PC-3 (cell line): Measurements from ENCODE around the gene KCNJ3. TPM values are rescaled to one million over a fixed set of nuclear protein-coding genes. Genes with fewer than 3 reads are reported as not detected.

Experiments used
- ATAC-seq: fragments of 200-7000 bp; cut with Tn5 transposase; 2 replicates; pipeline ENCODE4 v1.9.1; 2020; ENCODE audit warnings: mild to moderate bottlenecking, moderate library complexity
- BruUV-seq: library from RNA; stranded (reverse); fragments of 400-500 nt; replicated peaks from 2 replicates; lab custom pipeline; 2021; lab: Mats Ljungman, UMichigan
- CTCF ChIA-PET: fragments of 300-600 bp; sonication (Branson Sonifier 250); formaldehyde crosslinking; loops from one replicate; lab custom pipeline; 2022; ENCODE audit warnings: antibody characterized with exemption; lab: Charles Lee
- POLR2A ChIA-PET: fragments of 300-600 bp; sonication (Branson Sonifier 250); formaldehyde crosslinking; loops from one replicate; lab custom pipeline; 2022; ENCODE audit warnings: antibody characterized with exemption; ENCODE audit not compliant: unreplicated experiment; lab: Charles Lee
- DNase-seq: peaks from one replicate; pipeline ENCODE4 v3.0.0-alpha.2; 2015
- H2AFZ ChIP-seq: fragments of 300-600 bp; sonication (generic); 2 replicates; pipeline ENCODE4 v1.6.0; 2016; ENCODE audit warnings: antibody characterized with exemption, low read length
- H3F3A ChIP-seq: fragments of 300-600 bp; sonication (generic); one replicate; pipeline ENCODE4 v1.6.0; 2017; ENCODE audit warnings: antibody characterized with exemption, low read length, control low read depth, mild to moderate bottlenecking; ENCODE audit not compliant: unreplicated experiment
- H3K27ac ChIP-seq: fragments of 300-600 bp; sonication (generic); 2 replicates; pipeline ENCODE4 v1.5.1; 2016; ENCODE audit warnings: mild to moderate bottlenecking, low read length
- H3K27me3 ChIP-seq: fragments of 300-600 bp; sonication (generic); 2 replicates; pipeline ENCODE4 v1.6.1; 2016; ENCODE audit warnings: low read length, mixed read lengths
- H3K36me3 ChIP-seq: fragments of 300-600 bp; sonication (generic); 2 replicates; pipeline ENCODE4 v1.6.1; 2016; ENCODE audit warnings: low read depth, mixed run types, low read length, mixed read lengths
- H3K4me1 ChIP-seq: fragments of 300-600 bp; sonication (generic); 2 replicates; pipeline ENCODE4 v1.5.1; 2016; ENCODE audit warnings: low read length; ENCODE audit not compliant: insufficient read depth
- H3K4me2 ChIP-seq: fragments of 300-600 bp; sonication (generic); 2 replicates; pipeline ENCODE4 v1.6.0; 2016; ENCODE audit warnings: low read length
- H3K4me3 ChIP-seq: fragments of 300-600 bp; sonication (generic); 2 replicates; pipeline ENCODE4 v1.5.1; 2016; ENCODE audit warnings: mild to moderate bottlenecking, low read length, mixed read lengths
- H3K79me2 ChIP-seq: fragments of 300-600 bp; sonication (generic); 2 replicates; pipeline ENCODE4 v1.6.1; 2017; ENCODE audit warnings: low read length, mixed read lengths
- H3K9ac ChIP-seq: fragments of 300-600 bp; sonication (generic); 2 replicates; pipeline ENCODE4 v1.6.0; 2016; ENCODE audit warnings: mild to moderate bottlenecking, low read length
- H3K9me2 ChIP-seq: fragments of 300-600 bp; sonication (generic); replicated peaks from 2 replicates; pipeline ENCODE4 v1.6.1; 2016; ENCODE audit warnings: mixed run types, low read length, mixed read lengths
- H3K9me3 ChIP-seq: fragments of 300-600 bp; sonication (generic); 2 replicates; pipeline ENCODE4 v1.6.1; 2016; ENCODE audit warnings: low read length, mixed read lengths
- H4K20me1 ChIP-seq: fragments of 300-600 bp; sonication (generic); 2 replicates; pipeline ENCODE4 v1.6.1; 2016; ENCODE audit warnings: low read length, mixed read lengths
- CTCF ChIP-seq: fragments of 300-600 bp; sonication (generic); conservative IDR thresholded peaks from 2 replicates; pipeline ENCODE4 v1.5.1; 2017; ENCODE audit warnings: antibody characterized with exemption, low read depth, mild to moderate bottlenecking, low read length
- EZH2 ChIP-seq: fragments of 300-600 bp; sonication (generic); IDR thresholded peaks from one replicate; pipeline ENCODE4 v1.6.1; 2017; ENCODE audit warnings: antibody characterized with exemption, mild to moderate bottlenecking, low read length; ENCODE audit not compliant: unreplicated experiment
- EZH2phosphoT487 ChIP-seq: fragments of 300-600 bp; sonication (generic); IDR thresholded peaks from 2 replicates; pipeline ENCODE4 v1.6.1; 2018; ENCODE audit warnings: mild to moderate bottlenecking, antibody characterized with exemption, low read length, borderline replicate concordance
- intact Hi-C: fragments of 100-400 bp; cut with micrococcal nuclease; formaldehyde crosslinking; loops from 2 replicates; pipeline ENCODE4 v1.9.0; 2023
- total RNA-seq: library from RNA; depleted of rRNA; stranded (reverse); fragments of >200 nt; gene quantifications from 2 replicates; pipeline ENCODE4 v1.2.3, GENCODE V29; 2014

The KCNJ3 gene
- total RNA-seq, 1 experiment from 2014 or later = not detected

DNA sequence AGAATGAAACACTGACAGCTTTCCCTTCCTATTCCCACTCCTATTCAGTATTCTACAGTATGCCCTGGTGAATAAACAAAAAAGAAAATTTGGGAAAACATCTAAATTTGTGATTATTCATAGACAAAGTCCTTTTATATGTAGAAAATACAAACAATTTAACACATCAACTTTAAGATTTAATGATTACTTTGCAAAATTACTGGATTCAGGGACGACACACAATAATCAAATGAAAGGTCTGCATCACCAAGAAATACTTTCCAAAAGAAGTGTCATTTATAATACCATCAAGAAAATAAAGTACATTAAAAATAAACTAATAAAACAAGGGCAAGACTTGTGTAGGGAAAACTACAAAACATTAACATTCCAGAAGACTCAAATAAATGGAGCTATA is 199.8 kb downstream of the KCNJ3 start:
- Histone ChIP-seq H3K9me2 (no peaks in the 10 kb centered on the region), H3F3A (no peaks in the 10 kb centered on the region), H3K79me2 (no peaks in the 10 kb centered on the region), H3K4me3 (no peak overlapping the region), H3K4me2 (no peak overlapping the region), H3K27me3 (no peaks in the 10 kb centered on the region), H4K20me1 (no peaks in the 10 kb centered on the region), H3K27ac (no peak overlapping the region), H3K4me1 (no peaks in the 10 kb centered on the region), H2AFZ (no peak overlapping the region), H3K9ac (no peak overlapping the region), H3K36me3 (no peaks in the 10 kb centered on the region), H3K9me3 (peaks cover 11% of the 10 kb centered on the region)
- intact Hi-C loops = loop anchor here (10.0 kb wide), 1 partner anchor 327 kb away; no protein-coding TSS in a partner anchor
- no peak for DNase-seq
- no TSS peak for BruUV-seq
- ATAC-seq = no peak
- TF ChIP-seq EZH2phosphoT487 = no peak
- TF ChIP-seq EZH2 = no peak
- TF ChIP-seq CTCF = no peak
- ChIA-PET CTCF (no interaction called here), POLR2A (no interaction called here)

- Histone ChIP-seq H3F3A (no peaks in the 10 kb centered on the region), H3K79me2 (no peaks in the 10 kb centered on the region), H3K27me3 (no peaks in the 10 kb centered on the region), H4K20me1 (no peaks in the 10 kb centered on the region), H3K9me2 (no peaks in the 10 kb centered on the region), H3K4me2 (no peak overlapping the region), H2AFZ (no peak overlapping the region), H3K9ac (no peak overlapping the region), H3K9me3 (peaks cover 11% of the 10 kb centered on the region), H3K36me3 (no peaks in the 10 kb centered on the region), H3K4me3 (no peak overlapping the region), H3K27ac (no peak overlapping the region), H3K4me1 (no peaks in the 10 kb centered on the region)
- TF ChIP-seq CTCF (no peak), EZH2phosphoT487 (no peak), EZH2 (no peak)
- no peak for ATAC-seq
- intact Hi-C loops = no loop called here
- no TSS peak for BruUV-seq
- ChIA-PET CTCF (no interaction called here), POLR2A (no interaction called here)
- no peak for DNase-seq
Measured at GRCh38 chr2:154901063-154901462, 202.6 kb downstream of the KCNJ3 start.
